ENCODE measurements around the gene KRTAP10-5. TPM values are rescaled to one million over a fixed set of nuclear protein-coding genes. Genes with fewer than 3 reads are reported as not detected.
"Not testable (repeated sequence)": the region's sequence is repeated elsewhere in the genome, so short reads cannot be mapped to it uniquely, and the experiment has no call there.

KRTAP10-5 gene
- total RNA-seq, 1 donor from 2014 or later = not detected

DNA sequence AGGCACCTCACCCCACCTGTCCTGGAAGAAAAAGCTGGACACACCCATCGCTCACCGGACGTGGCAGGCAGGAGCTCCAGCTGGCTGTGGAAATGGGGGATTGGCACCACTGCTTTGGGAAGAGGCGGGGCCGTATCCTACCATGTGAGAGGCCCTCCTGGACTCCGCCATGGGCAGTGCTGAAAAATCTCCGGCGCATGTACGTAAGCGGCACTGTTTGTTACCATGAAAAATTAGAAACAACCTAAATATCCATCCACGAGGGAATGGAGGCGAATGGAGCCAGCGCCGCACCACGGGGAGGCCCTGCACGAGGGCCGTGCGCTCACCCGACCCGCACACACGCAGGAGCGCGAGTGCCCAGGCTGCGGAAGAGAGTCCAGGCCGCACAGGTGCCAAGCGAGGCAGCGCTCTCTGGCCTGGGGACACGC lies 34.6 kb upstream of the KRTAP10-5 start:
- TF ChIP-seq, protein P1, sequence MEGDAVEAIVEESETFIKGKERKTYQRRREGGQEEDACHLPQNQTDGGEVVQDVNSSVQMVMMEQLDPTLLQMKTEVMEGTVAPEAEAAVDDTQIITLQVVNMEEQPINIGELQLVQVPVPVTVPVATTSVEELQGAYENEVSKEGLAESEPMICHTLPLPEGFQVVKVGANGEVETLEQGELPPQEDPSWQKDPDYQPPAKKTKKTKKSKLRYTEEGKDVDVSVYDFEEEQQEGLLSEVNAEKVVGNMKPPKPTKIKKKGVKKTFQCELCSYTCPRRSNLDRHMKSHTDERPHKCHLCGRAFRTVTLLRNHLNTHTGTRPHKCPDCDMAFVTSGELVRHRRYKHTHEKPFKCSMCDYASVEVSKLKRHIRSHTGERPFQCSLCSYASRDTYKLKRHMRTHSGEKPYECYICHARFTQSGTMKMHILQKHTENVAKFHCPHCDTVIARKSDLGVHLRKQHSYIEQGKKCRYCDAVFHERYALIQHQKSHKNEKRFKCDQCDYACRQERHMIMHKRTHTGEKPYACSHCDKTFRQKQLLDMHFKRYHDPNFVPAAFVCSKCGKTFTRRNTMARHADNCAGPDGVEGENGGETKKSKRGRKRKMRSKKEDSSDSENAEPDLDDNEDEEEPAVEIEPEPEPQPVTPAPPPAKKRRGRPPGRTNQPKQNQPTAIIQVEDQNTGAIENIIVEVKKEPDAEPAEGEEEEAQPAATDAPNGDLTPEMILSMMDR (conservative IDR thresholded peaks at IDR 0.05; ENCODE audit: low read depth, low read length) = no peak
- no peak for DNase-seq (ENCODE audit: low read depth)
- no peak overlapping the region for H3K4me3 ChIP-seq (ENCODE audit: low read depth, low read length)

DNA sequence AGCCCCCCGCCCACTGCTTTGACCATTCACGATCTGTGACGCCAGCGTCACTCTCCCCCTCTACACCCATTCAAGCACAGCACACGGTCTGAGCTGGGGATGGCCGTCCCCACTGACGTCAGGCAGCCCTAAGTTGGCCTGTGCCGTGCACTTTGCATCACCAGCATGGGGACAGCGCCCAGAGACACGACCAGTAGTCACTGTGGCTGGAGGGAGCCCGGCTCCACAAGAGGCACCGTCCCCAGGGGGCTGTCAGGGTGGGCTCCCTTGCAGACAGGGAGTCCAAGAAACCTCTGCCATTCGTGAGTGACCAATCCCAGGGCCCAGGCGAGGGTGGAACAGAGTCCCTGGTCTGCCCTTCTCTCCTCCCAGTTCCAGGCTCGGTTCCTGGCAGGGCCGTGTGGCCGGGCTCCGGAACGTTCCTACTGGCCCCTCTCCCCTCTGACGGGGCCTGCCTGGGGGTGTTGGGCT lies 33.8 kb upstream of the KRTAP10-5 start:
- DNase-seq (ENCODE audit: low read depth) = no peak
- TF ChIP-seq, protein P1 (conservative IDR thresholded peaks at IDR 0.05; ENCODE audit: low read depth, low read length) = no peak
- H3K4me3 ChIP-seq (ENCODE audit: low read depth, low read length) = no peak overlapping the region

- no peak for DNase-seq (ENCODE audit: low read depth)
- no peak overlapping the region for H3K4me3 ChIP-seq (ENCODE audit: low read depth, low read length)
- TF ChIP-seq, protein P1 (conservative IDR thresholded peaks at IDR 0.05; ENCODE audit: low read depth, low read length) = no peak
Measured at GRCh38 chr21:44613386-44614155, 33.2 kb upstream of the KRTAP10-5 start.

- TF ChIP-seq, protein P1 (conservative IDR thresholded peaks at IDR 0.05; ENCODE audit: low read depth, low read length) = no peak
- H3K4me3 ChIP-seq (ENCODE audit: low read depth, low read length) = no peak overlapping the region
- no peak for DNase-seq (ENCODE audit: low read depth)
Measured at GRCh38 chr21:44612669-44613229, 32.3 kb upstream of the KRTAP10-5 start.

GRCh38 chr21:44612029-44612486 lies 31.7 kb upstream of the KRTAP10-5 start, which contains the start of gene KRTAP10-8:
Gene KRTAP10-8 (plus strand): TSS chr21:44612079. CDS start chr21:44612101, 22 bp downstream.
- TF ChIP-seq, protein P1 (conservative IDR thresholded peaks at IDR 0.05; ENCODE audit: low read depth, low read length) = no peak
- no peak within 1 kb of the TSS for H3K4me3 ChIP-seq (ENCODE audit: low read depth, low read length)
- DNase-seq (ENCODE audit: low read depth) = no peak

- TF ChIP-seq, protein P1 (conservative IDR thresholded peaks at IDR 0.05; ENCODE audit: low read depth, low read length) = no peak
- H3K4me3 ChIP-seq (ENCODE audit: low read depth, low read length) = no peak overlapping the region
- DNase-seq (ENCODE audit: low read depth) = no peak
Measured at GRCh38 chr21:44611551-44611950, 31.1 kb upstream of the KRTAP10-5 start.

- not testable (repeated sequence) for H3K4me3 ChIP-seq (ENCODE audit: low read depth, low read length); DNase-seq (ENCODE audit: low read depth)
Measured at GRCh38 chr21:44610157-44610843, 29.9 kb upstream of the KRTAP10-5 start.
